ENCODE results near the gene LINS1.

Gene LINS1

DNA sequence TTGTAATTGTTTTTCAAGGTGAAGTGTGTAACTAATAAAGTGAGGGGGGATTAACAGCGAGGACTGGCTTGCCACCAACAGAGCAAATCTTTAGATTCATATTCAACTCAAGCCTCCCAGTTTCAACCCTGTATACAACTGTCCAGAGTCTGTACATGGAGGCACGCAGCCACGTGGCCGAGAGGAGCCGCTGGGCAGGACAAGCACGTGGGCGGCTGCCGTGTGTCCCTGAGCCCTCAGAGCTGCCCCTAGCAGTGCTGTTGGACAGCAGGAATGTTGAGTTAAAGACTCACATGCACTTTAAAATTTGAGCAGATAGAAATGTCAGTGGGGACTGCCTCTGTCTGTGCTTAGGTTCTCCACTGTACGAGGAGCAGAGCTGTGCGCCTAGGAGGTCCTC lies 29.8 kb upstream of the LINS1 start:
- peaks cover 8% of the 10 kb centered on the region for H3K36me3 ChIP-seq (ENCODE audit: control insufficient read depth, insufficient read depth, low read length)
- no peaks in the 10 kb centered on the region for H3K27me3 ChIP-seq (replicated peaks; ENCODE audit: control insufficient read depth, insufficient read depth, low read length)
- TF ChIP-seq, protein P1, sequence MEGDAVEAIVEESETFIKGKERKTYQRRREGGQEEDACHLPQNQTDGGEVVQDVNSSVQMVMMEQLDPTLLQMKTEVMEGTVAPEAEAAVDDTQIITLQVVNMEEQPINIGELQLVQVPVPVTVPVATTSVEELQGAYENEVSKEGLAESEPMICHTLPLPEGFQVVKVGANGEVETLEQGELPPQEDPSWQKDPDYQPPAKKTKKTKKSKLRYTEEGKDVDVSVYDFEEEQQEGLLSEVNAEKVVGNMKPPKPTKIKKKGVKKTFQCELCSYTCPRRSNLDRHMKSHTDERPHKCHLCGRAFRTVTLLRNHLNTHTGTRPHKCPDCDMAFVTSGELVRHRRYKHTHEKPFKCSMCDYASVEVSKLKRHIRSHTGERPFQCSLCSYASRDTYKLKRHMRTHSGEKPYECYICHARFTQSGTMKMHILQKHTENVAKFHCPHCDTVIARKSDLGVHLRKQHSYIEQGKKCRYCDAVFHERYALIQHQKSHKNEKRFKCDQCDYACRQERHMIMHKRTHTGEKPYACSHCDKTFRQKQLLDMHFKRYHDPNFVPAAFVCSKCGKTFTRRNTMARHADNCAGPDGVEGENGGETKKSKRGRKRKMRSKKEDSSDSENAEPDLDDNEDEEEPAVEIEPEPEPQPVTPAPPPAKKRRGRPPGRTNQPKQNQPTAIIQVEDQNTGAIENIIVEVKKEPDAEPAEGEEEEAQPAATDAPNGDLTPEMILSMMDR (IDR thresholded peaks at IDR 0.05; ENCODE audit: insufficient read depth, low read length, poor library complexity, severe bottlenecking), result no peak
- no peak overlapping the region for H3K4me3 ChIP-seq (replicated peaks; ENCODE audit: low read depth, low read length)
- no peak for DNase-seq (ENCODE audit: extremely low read depth, insufficient read length)

DNA sequence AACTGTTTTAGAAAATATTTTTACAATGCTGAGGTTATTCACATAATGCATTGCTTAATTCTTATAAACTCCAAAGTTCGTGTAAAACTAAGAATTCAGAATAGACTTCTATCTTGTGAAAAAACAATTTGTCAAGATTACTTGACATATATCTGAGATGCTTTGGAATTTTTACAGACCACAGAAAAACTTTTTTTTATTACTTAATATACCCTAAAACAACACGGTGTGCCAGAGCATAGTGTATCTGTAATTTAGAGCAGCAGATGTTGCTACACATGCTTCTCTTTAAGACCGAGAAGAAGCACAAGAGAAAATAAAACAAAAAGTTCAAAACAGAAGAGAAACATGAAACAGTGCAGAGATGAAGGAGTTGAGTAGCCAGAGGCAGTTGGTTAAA lies 26.8 kb upstream of the LINS1 start:
- H3K27me3 ChIP-seq (replicated peaks; ENCODE audit: control insufficient read depth, insufficient read depth, low read length), result no peaks in the 10 kb centered on the region
- no peak overlapping the region for H3K4me3 ChIP-seq (replicated peaks; ENCODE audit: low read depth, low read length)
- H3K36me3 ChIP-seq (ENCODE audit: control insufficient read depth, insufficient read depth, low read length), result peaks cover 8% of the 10 kb centered on the region
- DNase-seq (ENCODE audit: extremely low read depth, insufficient read length), result no peak
- TF ChIP-seq, protein P1 (IDR thresholded peaks at IDR 0.05; ENCODE audit: insufficient read depth, low read length, poor library complexity, severe bottlenecking), result no peak

DNA sequence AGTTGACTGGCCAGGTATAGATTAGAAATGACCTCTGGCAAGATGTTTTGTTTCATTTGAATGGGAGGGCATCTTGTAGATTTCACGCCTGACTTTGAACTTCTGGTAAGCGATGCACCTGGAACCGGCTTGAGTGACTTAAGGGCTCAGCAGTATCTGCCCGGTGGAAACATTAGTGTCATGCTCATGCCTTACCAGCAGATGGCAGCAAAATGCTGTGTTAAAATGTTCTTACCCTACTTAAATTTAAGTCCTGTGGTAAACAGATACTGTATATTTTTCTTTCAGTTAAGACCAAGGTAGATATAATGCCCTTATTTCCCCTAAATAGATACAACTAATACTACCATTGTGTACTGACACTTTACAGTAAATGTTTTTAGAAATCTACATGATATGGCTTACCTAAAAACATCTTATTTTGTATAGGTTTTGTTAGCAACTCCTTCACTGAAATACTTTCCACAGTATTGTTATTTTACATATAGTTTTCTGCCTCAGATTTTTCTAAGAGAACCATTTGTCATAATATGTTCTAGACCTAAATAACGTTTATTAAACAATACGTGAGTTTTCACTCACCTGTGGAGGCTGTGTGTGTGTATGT lies 25.9 kb upstream of the LINS1 start:
- Histone ChIP-seq H3K4me3 (replicated peaks; ENCODE audit: low read depth, low read length) (no peak overlapping the region), H3K27me3 (replicated peaks; ENCODE audit: control insufficient read depth, insufficient read depth, low read length) (no peaks in the 10 kb centered on the region), H3K36me3 (ENCODE audit: control insufficient read depth, insufficient read depth, low read length) (peaks cover 7% of the 10 kb centered on the region)
- TF ChIP-seq, protein P1 (IDR thresholded peaks at IDR 0.05; ENCODE audit: insufficient read depth, low read length, poor library complexity, severe bottlenecking), result peak; percentile 77
- DNase-seq (ENCODE audit: extremely low read depth, insufficient read length), result peak; percentile 38

DNA sequence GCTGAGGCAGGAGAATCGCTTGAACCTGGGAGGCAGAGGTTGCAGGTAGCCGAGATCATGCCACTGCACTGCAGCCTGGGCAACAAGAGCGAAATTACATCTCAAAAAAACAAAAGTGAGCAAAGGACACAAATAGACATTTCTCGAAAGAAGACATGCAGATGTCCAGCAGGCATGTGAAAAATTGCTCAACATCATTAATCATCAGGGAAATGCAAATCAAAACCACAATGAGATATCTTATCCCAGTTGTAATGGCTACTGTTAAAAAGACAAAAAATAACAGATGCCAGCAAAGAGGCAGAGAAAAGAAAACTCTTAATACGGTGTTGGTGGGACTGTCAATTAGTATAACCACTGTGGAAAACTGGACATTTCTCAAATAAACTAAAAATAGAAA lies 21.3 kb upstream of the LINS1 start:
- H3K36me3 ChIP-seq (ENCODE audit: control insufficient read depth, insufficient read depth, low read length), result peaks cover 2% of the 10 kb centered on the region
- DNase-seq (ENCODE audit: extremely low read depth, insufficient read length), result no peak
- TF ChIP-seq, protein P1 (IDR thresholded peaks at IDR 0.05; ENCODE audit: insufficient read depth, low read length, poor library complexity, severe bottlenecking), result no peak
- H3K4me3 ChIP-seq (replicated peaks; ENCODE audit: low read depth, low read length), result no peak overlapping the region
- no peaks in the 10 kb centered on the region for H3K27me3 ChIP-seq (replicated peaks; ENCODE audit: control insufficient read depth, insufficient read depth, low read length)

DNA sequence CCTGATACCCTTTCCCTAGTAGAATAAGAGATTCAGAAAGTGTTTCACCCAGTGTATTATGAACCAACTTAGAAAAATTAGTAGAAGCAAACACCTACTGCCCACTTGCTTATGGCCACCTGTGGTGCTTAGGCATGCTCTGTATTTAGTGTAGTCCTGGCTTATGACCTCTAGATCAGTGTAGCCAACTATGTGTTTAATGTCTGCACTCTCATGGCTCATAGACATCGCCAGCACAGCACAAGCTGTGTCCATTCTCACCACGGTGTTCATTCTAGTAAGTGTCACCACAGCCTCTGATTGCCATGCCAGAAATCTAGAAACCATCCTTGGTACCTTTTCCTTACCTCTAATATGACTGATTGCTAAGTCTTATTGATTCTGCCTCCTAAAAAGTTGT lies 14.7 kb upstream of the LINS1 start:
- TF ChIP-seq, protein P1 (IDR thresholded peaks at IDR 0.05; ENCODE audit: insufficient read depth, low read length, poor library complexity, severe bottlenecking), result no peak
- Histone ChIP-seq H3K4me3 (replicated peaks; ENCODE audit: low read depth, low read length) (no peak overlapping the region), H3K36me3 (ENCODE audit: control insufficient read depth, insufficient read depth, low read length) (peaks cover 7% of the 10 kb centered on the region), H3K27me3 (replicated peaks; ENCODE audit: control insufficient read depth, insufficient read depth, low read length) (no peaks in the 10 kb centered on the region)
- no peak for DNase-seq (ENCODE audit: extremely low read depth, insufficient read length)

DNA sequence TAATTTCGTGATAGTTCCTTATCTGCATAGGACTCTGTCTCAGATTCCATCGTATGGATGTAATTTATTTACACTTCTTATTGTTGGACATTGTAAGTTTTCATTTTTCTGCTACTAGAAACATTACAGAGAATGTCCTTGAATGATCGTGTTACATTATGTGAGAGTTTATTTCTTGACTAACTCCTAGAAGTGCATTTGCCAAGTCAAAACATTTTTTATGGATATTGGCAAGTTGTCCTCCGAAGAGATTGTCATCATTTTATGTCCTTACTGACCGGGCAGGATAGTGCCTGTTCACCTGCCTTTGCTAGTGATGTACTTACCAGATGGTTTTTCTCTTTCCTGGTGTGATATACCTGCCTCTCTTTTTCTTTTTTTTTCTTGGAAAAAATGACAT lies 13.8 kb upstream of the LINS1 start:
- DNase-seq (ENCODE audit: extremely low read depth, insufficient read length), result no peak
- no peak overlapping the region for H3K4me3 ChIP-seq (replicated peaks; ENCODE audit: low read depth, low read length)
- H3K27me3 ChIP-seq (replicated peaks; ENCODE audit: control insufficient read depth, insufficient read depth, low read length), result no peaks in the 10 kb centered on the region
- TF ChIP-seq, protein P1 (IDR thresholded peaks at IDR 0.05; ENCODE audit: insufficient read depth, low read length, poor library complexity, severe bottlenecking), result no peak
- H3K36me3 ChIP-seq (ENCODE audit: control insufficient read depth, insufficient read depth, low read length), result peaks cover 7% of the 10 kb centered on the region
